Endothelial cell of umbilical vein (primary cell): ENCODE measurements around the gene ZC3H6.

Experiments
- CTCF ChIP-seq, 2 donors: IDR thresholded peaks; 1 replicate in 1 of 2; 2 replicates in 1 of 2; pipeline ENCODE4 v1.5.1; 2011; ENCODE audit warnings: low read length in 2 of 2, mild to moderate bottlenecking in 2 of 2, moderate library complexity in 2 of 2, control low read depth in 1 of 2, inconsistent platforms in 1 of 2, low read depth in 1 of 2; ENCODE audit not compliant: insufficient read depth in 1 of 2; ENCODE audit errors: extremely low read depth in 1 of 2
- EZH2 ChIP-seq: IDR thresholded peaks from 2 replicates; pipeline ENCODE4 v1.6.1; 2012; ENCODE audit warnings: borderline replicate concordance, low read depth, mild to moderate bottlenecking, moderate library complexity, low read length, inconsistent platforms; ENCODE audit not compliant: severe bottlenecking
- FOS ChIP-seq: IDR thresholded peaks from 2 replicates; pipeline ENCODE4 v1.6.1; 2011; ENCODE audit warnings: mild to moderate bottlenecking, low read length, moderate library complexity, borderline replicate concordance; ENCODE audit not compliant: insufficient read depth
- GATA2 ChIP-seq: IDR thresholded peaks from 2 replicates; pipeline ENCODE4 v1.7.0; 2011; ENCODE audit warnings: low read depth, mild to moderate bottlenecking, moderate library complexity, mixed read lengths, low read length; ENCODE audit not compliant: insufficient read length, insufficient read depth
- JUN ChIP-seq: IDR thresholded peaks from 2 replicates; pipeline ENCODE4 v1.6.1; 2011; ENCODE audit warnings: borderline replicate concordance, low read depth; ENCODE audit not compliant: insufficient read length, insufficient read depth
- MAX ChIP-seq: IDR thresholded peaks from 2 replicates; pipeline ENCODE4 v1.6.1; 2011; ENCODE audit not compliant: insufficient read depth, insufficient read length
- POLR2A ChIP-seq: IDR thresholded peaks from 2 replicates; pipeline ENCODE4 v1.6.1; 2012; ENCODE audit warnings: low read depth, mild to moderate bottlenecking, control low read depth, low read length
- POLR2AphosphoS5 ChIP-seq: IDR thresholded peaks from 2 replicates; pipeline ENCODE4 v1.6.1; 2012; ENCODE audit warnings: low read depth, mild to moderate bottlenecking, control low read depth, low read length, moderate library complexity; ENCODE audit not compliant: insufficient read depth

GRCh38 chr2:112273349-112273748 lies 2.0 kb upstream of the ZC3H6 start:
- no peak for TF ChIP-seq CTCF (IDR thresholded peaks at IDR 0.05; ENCODE audit: extremely low read depth in 1 of 2, insufficient read depth in 1 of 2, low read depth in 1 of 2, low read length in 2 of 2)
- TF ChIP-seq POLR2AphosphoS5 = no peak
- no peak for TF ChIP-seq FOS
- TF ChIP-seq EZH2 = no peak
- TF ChIP-seq POLR2A = no peak
- no peak for TF ChIP-seq MAX
- TF ChIP-seq GATA2 = no peak
- no peak for TF ChIP-seq JUN
